WI38 (cell line): ENCODE data around the gene LRRC41.
"Not testable (repeated sequence)": the region's sequence is repeated elsewhere in the genome, so short reads cannot be mapped to it uniquely, and the experiment has no call there.

Source experiments
- H3K4me3 ChIP-seq: 2 replicates; pipeline ENCODE4 v1.5.1; 2011; ENCODE audit warnings: low read depth, mild to moderate bottlenecking, control low read depth, low read length
- TF ChIP-seq, protein P1 (sequence below): IDR thresholded peaks from 2 replicates; pipeline ENCODE4 v1.5.1; 2012; ENCODE audit warnings: low read depth, mild to moderate bottlenecking, control low read depth, low read length

The LRRC41 gene

DNA sequence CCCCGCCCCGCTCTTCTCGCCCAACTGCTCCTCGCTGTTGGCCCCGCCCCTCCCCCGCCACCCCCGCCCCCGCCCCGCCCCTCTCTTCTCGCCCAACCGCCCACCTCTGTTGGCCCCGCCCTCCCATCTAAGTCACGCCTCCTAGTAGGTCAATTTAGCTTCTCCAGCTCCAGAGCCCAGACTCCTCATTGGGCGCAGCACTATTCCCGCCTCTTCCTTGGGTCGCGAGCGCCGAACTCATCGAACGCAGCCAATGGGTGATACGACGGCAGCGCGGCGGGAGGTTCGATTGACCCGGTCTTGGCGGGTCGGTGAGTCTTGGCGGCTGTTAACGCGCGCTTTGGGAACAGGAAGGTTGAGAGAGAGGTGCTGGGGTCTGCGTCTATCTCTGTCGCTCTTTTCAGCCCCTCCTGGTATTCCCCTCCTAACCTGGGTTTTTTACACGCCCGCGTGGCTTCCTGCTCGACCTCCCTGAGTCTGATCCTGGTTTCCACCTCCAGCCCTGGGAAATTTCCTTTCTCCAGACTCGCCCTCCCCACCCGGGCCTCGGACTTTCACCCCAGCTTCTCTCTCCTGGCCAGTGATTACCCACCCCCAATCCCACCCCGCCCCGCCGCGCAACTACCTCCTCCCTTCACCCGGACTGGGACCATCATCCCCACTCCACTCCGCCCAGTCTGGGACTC, 55.8 kb downstream of the LRRC41 start, which contains the start of gene RAD54L:
Gene RAD54L (plus strand): TSS at position 328 of the 686 bp plus-strand sequence. CDS start 643 bp downstream, outside the sequence.
- H3K4me3 ChIP-seq, result peak within 1 kb of the TSS; percentile 83
- TF ChIP-seq, protein P1, sequence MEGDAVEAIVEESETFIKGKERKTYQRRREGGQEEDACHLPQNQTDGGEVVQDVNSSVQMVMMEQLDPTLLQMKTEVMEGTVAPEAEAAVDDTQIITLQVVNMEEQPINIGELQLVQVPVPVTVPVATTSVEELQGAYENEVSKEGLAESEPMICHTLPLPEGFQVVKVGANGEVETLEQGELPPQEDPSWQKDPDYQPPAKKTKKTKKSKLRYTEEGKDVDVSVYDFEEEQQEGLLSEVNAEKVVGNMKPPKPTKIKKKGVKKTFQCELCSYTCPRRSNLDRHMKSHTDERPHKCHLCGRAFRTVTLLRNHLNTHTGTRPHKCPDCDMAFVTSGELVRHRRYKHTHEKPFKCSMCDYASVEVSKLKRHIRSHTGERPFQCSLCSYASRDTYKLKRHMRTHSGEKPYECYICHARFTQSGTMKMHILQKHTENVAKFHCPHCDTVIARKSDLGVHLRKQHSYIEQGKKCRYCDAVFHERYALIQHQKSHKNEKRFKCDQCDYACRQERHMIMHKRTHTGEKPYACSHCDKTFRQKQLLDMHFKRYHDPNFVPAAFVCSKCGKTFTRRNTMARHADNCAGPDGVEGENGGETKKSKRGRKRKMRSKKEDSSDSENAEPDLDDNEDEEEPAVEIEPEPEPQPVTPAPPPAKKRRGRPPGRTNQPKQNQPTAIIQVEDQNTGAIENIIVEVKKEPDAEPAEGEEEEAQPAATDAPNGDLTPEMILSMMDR, result no peak

DNA sequence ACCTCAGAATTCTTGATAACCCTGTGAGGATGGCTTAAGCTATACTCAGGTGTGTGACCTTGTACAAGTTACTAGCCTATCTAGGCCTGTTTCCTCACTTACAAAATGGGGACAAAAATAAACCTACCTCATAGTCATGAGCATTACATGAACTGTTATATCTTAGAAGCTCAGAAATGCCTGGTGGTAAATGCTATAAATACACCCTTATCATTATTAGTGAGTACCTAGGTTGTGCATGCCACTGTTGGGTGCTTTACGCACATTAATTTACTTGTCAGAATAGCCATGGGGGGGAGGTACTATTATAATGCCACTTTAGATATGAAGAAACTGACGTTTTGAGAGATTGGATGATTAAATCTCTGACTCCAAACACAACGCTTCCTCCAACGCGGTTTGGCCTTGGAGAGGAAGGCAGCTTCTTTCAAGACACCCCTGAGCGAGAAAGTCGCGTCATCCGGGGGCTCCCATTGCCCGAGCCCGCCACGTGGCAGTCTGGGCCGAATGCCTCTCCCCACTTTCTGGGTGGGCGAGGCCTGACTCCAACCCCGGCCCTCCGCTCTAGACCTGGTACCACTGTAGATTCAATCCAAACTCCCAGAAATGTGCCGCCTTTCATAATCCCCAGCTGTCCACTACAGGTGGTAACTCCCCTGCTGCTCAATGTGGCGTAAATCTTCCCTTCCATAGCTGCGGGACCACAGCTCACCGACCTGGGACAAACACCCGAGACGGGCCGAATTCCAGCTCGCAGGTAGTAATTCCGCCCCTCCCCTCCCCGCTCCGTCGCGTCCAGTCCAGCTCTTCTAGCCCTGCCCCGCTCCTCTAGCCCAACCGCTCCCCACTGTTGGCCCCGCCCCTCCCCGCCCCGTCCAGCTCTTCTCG, 56.6 kb downstream of the LRRC41 start:
- peak overlapping the region; percentile 75 for H3K4me3 ChIP-seq
- TF ChIP-seq, protein P1, result no peak

DNA sequence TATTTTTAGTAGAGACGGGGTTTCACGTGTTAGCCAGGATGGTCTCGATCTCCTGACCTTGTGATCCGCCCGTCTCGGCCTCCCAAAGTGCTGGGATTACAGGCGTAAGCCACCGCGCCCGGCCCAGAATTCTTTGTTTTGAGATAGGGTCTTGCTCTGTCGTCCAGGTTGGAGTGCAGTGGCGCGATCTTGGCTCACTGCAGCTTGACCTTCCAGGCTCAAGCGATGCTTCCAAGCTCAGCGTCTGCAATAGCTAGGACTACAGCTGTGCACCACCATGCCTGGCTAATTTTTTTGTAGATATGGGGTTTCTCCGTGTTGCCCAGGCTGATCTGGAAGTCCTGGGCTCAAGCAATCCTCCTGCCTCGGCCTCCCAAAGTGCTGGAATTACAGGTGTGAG, 57.3 kb downstream of the LRRC41 start:
- not testable (repeated sequence) for H3K4me3 ChIP-seq

DNA sequence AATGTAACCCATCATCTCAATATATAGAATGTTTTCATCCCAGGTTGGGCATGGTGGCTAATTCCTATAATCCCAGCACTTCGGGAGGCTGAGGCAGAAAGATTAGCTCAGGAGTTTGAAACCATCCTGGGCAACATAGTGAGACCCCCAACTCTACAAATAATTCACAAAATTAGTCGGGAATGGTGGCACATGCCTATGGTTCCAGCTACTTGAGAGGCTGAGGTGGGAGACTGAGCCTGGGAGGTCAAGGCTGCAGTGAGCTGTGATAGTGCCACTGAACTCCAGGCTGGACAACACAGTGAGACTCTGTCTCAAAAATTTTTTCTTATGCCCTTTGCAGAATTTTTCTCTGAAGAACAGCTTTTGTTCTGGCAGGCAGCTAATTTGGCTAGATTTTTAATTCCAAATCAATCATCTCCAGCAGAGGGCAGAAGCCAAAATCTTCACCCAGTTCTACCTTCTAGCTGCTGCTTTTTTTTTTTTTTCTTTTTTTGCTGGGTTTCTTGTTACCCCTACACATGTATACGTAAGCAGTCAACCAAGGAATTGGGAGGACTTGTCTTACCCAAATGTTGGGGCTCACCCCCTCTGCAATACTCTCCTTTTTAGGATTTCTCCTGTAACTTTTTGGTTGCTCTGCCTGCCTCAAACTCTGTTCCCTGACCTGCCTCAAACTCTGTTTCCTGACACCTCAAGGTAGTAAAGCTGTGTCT, 58.6 kb downstream of the LRRC41 start:
- no peak overlapping the region for H3K4me3 ChIP-seq
- TF ChIP-seq, protein P1, result 0 out of 2 replicates have a peak, but pooled peaks have one; percentile 3

GRCh38 chr1:46243831-46244230, 59.6 kb downstream of the LRRC41 start:
- not testable (repeated sequence) for H3K4me3 ChIP-seq

DNA sequence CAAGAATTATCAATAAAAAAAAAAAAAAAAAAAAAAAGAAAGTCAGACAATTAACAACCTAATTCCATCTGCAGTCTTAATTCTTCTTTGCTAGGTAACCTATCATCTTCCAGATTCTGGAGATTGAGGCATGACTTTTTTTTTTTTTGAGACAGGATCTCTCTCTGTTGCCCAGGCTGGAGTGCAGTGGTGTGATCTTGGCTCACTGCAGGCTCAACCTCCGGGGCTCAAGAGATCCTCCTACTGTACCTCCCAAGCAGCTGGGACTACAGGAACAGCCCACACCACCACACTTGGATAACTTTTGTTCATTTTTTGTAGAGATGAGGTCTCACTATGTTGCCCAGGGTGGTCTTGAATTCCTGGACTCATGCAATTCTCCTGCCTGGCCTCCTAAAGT, 60.5 kb downstream of the LRRC41 start:
- H3K4me3 ChIP-seq, result no peak overlapping the region
- TF ChIP-seq, protein P1, result no peak

DNA sequence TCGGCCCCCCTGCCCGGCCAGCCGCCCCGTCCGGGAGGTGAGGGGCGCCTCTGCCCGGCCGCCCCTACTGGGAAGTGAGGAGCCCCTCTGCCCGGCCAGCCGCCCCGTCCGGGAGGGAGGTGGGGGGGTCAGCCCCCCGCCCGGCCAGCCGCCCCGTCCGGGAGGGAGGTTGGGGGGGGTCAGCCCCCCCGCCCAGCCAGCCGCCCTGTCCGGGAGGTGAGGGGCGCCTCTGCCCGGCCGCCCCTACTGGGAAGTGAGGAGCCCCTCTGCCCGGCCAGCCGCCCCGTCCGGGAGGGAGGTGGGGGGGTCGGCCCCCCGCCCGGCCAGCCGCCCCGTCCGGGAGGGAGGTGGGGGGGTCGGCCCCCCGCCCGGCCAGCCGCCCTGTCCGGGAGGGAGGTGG, 61.7 kb downstream of the LRRC41 start:
- H3K4me3 ChIP-seq, result not testable (repeated sequence)

GRCh38 chr1:46238865-46239264, 64.6 kb downstream of the LRRC41 start:
- not testable (repeated sequence) for H3K4me3 ChIP-seq

GRCh38 chr1:46236882-46237281, 66.5 kb downstream of the LRRC41 start:
- no peak overlapping the region for H3K4me3 ChIP-seq
- TF ChIP-seq, protein P1, result no peak

- not testable (repeated sequence) for H3K4me3 ChIP-seq
These were observed 72.2 kb downstream of the LRRC41 start for GRCh38 chr1:46231231-46231630.
